ENCODE data around the gene FAM174B.

GRCh38 chr15:92591275-92591674 is 64.3 kb downstream of the FAM174B start:
- TF ChIP-seq CTCF (conservative IDR thresholded peaks at IDR 0.05; ENCODE audit: low read length) = no peak
- TF ChIP-seq EZH2phosphoT487 (IDR thresholded peaks at IDR 0.05; ENCODE audit: borderline replicate concordance) = no peak
